NK-92 treated with Interleukin-12 subunit alpha and Interleukin-12 subunit beta, amount 100 ng/mL, for 24 hours (cell line): ENCODE data around the gene UST.
"Not testable (repeated sequence)": the region's sequence is repeated elsewhere in the genome, so short reads cannot be mapped to it uniquely, and the experiment has no call there.

Experiments used
- DNase-seq: peaks from one replicate; lab custom pipeline; 2025; lab: John Stamatoyannopoulos, UW

Gene UST

GRCh38 chr6:148904896-148905870 lies 158.4 kb downstream of the UST start:
- DNase-seq, result no peak

- no peak for DNase-seq
Observed at GRCh38 chr6:148905901-148906300, 159.1 kb downstream of the UST start.

GRCh38 chr6:148906386-148906785 lies 159.6 kb downstream of the UST start:
- no peak for DNase-seq

- DNase-seq, result no peak
Observed at GRCh38 chr6:148907573-148907972, 160.7 kb downstream of the UST start.

- DNase-seq, result no peak
Observed at GRCh38 chr6:148912252-148912651, 165.4 kb downstream of the UST start.

- no peak for DNase-seq
Observed at GRCh38 chr6:148915810-148916209, 169.0 kb downstream of the UST start.

GRCh38 chr6:148916485-148916884 lies 169.7 kb downstream of the UST start:
- not testable (repeated sequence) for DNase-seq

- no peak for DNase-seq
Observed at GRCh38 chr6:148924226-148925012, 177.6 kb downstream of the UST start.

- DNase-seq, result no peak
Observed at GRCh38 chr6:148925701-148926100, 178.9 kb downstream of the UST start.

- DNase-seq, result no peak
Observed at GRCh38 chr6:148926478-148926877, 179.6 kb downstream of the UST start.

GRCh38 chr6:148927586-148927985 lies 180.8 kb downstream of the UST start:
- no peak for DNase-seq

GRCh38 chr6:148928811-148929210 lies 182.0 kb downstream of the UST start:
- DNase-seq, result no peak

- DNase-seq, result no peak
Observed at GRCh38 chr6:148932208-148932607, 185.4 kb downstream of the UST start.

GRCh38 chr6:148932731-148933130 lies 185.9 kb downstream of the UST start:
- no peak for DNase-seq

GRCh38 chr6:148934539-148934938 lies 187.7 kb downstream of the UST start:
- DNase-seq, result no peak

GRCh38 chr6:148934961-148935360 lies 188.1 kb downstream of the UST start:
- no peak for DNase-seq

- no peak for DNase-seq
Observed at GRCh38 chr6:148935705-148936435, 189.0 kb downstream of the UST start.

- DNase-seq, result no peak
Observed at GRCh38 chr6:148943451-148943850, 196.6 kb downstream of the UST start.

GRCh38 chr6:148944608-148945007 lies 197.8 kb downstream of the UST start:
- no peak for DNase-seq

GRCh38 chr6:148945301-148946021 lies 198.6 kb downstream of the UST start:
- no peak for DNase-seq

GRCh38 chr6:148947621-148948444 lies 201.0 kb downstream of the UST start:
- peak; percentile 47 for DNase-seq
